NCI-H446 (cell line): ENCODE results near the gene SHB.
"Not testable (repeated sequence)": the region's sequence is repeated elsewhere in the genome, so short reads cannot be mapped to it uniquely, and the experiment has no call there.

ENCODE experiments used
- DNase-seq, 2 experiments: peaks; one replicate each; lab custom pipeline; 2025; lab: John Stamatoyannopoulos, UW

The SHB gene

DNA sequence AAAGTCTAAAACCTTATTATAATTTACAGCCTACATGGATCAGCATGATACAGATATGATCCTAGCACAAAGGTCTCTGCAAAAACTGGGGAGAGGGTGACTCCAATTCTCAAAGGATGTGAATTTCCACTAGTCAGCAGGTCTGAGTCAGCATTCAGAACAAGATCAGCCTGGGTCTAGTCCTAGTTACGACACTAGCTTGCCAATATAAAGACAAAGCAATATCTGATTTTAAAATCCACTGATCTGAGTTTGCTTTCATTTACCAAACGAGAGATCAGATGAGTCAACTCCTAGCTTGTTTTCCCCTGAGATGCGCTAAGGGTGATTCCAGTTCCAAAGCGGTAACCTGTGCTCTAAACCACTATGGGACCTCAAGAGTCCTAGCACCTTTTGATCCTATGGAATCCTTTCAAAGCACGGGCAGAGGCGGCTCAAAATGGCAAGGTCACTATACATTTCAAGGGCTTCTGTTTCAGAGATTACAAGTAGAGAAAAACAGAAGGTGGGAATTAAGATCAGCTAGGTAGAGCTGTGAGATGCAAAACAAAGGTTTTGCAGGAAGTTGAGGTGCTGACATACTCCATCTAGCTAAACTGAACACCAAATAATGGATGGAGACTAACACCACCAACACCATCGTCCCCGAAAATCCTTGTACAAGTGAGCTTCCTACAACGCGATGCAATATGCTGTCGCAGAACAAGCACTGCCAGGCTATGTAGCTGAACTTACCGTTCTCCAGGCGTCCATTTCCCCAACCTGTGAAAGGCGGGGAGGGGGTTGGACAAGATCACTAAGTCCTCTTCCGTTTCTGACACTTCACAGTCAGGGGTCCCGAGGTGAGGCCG lies 166.0 kb downstream of the SHB start:
- no peak for DNase-seq

DNA sequence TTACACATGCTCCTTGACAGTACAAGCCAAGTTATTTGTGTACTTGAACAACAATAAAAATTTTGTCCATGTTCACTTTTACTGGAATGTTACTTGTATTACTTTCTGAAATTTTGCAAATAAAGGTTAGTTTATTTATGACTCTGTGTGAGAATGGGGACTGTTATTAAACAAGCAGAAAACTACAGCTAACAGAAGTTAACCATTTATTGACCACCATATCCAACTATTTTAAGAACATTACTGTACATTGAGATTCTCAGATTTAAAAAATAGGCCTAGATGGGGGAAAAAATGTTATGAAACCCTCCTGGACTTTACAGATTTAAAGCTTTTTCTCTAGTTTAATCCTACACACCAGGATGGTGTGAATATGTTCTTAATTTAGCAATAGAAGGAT lies 166.9 kb downstream of the SHB start:
- no peak for DNase-seq

DNA sequence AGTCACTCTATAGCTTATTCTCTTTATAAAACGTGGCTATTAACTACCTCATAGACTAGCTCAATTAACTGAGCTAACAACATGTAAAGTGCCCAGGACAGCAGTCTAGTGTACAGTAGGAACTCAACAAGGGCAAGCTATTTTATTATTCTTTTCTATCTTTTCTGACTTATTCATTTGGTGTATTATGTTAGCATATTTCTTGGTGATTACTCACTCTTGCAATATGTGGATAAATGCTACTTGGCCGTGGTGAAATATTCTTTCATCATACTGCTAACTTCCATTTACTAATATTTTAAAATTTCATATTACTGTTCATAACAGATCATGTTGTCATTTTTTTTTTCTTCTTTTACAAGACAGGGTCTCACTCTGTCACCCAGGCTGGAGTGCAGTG lies 170.0 kb downstream of the SHB start:
- no peak for DNase-seq

DNA sequence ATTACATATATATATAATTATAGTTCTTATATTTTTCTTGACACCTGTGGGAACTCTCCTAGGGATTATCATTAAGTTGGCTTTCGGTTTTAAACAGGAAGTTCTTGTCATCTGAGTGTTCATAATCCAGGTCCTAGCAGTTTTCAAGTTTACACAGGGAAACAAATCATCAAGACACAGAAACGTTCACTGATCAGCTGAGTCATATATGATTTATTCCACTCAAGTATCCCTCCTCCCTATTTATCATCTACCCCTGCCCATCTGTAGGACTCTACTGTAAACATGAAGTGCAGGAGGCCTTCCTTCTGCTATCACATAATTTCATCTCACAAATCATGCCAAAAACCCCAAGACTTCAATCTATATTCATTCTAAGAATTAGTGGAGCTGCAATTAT lies 171.4 kb downstream of the SHB start:
- DNase-seq: no peak

DNA sequence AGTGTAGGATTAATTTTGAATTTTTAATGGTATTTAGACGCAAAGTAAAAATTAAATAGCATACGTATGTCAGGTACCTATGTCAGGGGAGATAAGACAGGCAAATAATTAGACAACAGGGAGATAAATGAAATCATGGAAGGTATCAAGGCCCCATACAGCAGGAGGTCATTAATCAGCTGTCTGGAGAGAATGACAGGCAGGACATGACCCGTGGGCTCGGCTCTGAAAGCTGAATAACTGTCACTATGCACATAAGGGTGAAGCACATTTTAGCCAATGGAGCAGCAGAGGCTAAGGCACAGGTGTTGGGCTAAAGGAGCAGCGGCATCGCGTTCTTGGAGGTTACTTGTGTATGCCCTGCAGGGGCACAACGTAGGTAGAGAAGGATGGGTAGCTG lies 177.0 kb downstream of the SHB start:
- no peak for DNase-seq

DNA sequence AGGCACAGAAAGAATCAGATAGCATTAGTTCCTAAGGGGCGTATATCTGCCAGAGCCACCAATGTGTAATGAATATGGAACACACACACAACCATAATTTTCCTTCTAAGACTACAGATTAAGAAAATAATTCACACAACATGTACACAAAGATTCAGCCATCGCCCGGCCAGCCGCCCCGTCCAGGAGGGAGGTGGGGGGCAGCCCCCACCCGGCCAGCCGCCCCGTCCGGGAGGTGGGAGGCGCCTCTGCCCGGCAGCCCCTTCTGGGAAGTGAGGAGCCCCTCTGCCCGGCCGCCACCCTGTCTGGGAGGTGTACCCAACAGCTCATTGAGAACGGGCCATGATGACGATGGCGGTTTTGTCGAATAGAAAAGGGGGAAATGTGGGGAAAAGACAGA lies 178.0 kb downstream of the SHB start:
- not testable (repeated sequence) for DNase-seq

DNA sequence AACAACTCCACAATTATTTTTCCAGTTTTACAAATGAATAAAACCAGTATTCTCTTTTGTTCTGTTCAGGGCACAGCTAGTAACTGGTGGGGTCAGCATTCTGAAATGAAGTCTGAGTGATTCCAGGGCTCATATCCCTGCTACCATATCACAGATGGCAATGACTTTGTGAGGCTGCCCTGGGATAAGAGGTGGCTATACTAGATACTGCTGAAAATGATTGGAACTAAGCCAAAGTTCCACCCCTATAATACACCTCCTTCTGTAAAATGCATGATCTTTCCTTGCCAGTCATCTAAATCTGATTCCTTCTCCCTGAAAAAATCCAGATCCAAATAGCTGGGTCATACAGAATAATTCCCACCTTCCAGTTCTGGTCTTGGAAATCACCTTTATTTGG lies 179.5 kb downstream of the SHB start:
- DNase-seq: no peak

DNA sequence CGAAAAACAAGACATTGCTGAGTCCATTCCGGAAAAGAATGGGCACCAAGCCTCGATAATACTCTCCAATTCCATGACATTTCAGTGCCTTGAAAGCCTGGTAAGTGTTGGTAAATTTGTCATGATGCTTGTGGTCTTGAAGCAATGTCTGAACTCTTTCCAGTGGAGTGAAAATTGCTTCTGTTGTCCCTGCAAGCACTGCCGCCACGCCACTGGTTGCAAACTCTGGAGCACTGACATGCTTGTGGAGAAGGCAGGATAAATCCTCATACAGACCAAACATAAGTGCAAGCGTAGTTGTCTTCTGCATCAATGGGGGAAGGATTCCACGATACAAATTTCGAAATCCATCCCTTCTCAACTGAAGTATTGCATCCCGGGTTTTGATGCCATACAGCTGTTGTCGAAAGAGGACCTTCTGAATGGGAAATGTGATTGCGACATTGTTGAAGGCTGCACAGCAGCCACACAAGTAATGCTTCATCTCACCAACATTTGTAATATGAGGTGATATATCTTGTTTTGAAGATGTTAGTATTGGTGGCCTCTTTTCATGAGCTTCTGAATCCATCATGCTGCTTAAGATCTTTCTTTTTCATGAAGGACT lies 180.9 kb downstream of the SHB start:
- not testable (repeated sequence) for DNase-seq

DNA sequence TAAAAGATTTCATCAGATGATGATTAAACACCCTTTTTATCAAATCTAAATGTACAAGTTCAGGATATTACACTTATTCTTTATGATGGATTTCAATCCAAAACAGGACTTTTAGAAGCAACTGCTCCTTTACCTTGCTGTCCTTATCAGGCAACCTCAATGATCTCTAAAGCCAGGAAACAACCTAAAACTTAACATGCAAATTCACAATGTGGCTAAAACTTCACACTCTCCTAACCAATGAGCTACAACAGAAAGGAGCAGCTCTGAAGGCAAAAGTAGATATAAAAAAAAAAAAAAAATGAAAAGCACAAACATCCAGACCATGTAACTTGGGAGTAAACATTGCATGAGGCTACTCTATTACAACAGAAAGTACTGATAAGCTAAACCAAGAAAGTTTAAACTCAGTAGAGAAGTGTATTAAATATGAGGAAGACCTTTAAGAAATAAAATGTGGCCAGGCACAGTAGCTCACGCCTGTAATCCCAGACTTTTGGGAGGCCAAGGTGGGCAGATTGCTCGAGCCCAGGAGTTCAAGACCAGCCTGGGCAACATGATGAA lies 188.0 kb downstream of the SHB start:
- no peak for DNase-seq

DNA sequence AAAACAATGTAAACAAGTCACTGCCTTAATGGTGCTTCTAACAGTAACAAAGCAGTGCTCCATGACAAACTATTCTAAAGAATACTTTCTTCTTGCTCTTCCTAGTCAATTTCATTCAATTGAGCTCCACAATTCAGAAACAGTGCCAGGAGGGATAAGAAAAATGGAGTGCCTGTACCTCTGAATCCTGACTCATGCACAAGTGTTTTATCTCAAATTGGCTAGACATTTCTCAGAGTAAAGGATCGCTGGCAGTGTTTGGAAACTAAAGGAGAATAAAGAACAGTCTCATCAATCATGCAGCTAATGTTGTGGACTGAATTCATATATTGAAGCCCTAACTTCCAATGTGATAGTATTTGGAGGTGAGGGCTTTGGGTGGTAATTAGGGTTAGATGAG lies 192.7 kb downstream of the SHB start:
- DNase-seq: no peak

DNA sequence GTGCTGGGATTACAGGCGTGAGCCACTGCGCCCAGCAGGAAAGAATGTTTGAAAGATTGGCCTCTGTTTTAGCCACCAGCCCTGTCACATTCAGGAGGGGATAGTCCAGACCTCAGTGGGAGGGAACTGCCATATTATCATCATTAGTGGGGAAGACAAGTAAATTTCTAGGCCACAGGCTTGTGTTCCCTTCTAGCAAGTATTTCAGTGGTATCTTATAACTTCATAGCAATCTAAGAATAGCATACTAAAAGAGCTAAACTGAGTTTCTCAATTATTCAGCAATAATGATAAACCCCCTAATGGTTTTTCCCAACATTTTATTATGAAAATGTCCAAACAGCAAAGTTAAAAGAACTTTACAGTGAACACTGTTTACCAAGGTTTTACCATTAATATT lies 195.1 kb downstream of the SHB start:
- no peak for DNase-seq

DNA sequence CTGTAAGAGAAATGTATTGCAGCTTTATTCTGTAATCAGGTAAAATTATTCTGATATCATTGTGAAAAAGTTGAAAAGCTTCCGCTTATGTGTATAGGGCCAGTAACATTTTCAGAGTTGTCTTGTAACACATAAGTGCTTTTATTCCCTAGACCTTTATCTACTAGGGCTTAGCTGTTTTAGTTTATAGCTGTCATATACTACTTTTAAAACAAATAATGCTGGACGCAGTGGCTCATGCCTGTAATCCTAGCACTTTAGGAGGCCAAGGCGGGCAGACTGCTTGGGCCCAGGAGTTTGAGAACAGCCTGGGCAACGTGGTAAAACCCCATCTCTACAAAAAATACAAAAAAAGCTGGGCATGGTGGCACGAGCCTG lies 198.2 kb downstream of the SHB start:
- no peak for DNase-seq

DNA sequence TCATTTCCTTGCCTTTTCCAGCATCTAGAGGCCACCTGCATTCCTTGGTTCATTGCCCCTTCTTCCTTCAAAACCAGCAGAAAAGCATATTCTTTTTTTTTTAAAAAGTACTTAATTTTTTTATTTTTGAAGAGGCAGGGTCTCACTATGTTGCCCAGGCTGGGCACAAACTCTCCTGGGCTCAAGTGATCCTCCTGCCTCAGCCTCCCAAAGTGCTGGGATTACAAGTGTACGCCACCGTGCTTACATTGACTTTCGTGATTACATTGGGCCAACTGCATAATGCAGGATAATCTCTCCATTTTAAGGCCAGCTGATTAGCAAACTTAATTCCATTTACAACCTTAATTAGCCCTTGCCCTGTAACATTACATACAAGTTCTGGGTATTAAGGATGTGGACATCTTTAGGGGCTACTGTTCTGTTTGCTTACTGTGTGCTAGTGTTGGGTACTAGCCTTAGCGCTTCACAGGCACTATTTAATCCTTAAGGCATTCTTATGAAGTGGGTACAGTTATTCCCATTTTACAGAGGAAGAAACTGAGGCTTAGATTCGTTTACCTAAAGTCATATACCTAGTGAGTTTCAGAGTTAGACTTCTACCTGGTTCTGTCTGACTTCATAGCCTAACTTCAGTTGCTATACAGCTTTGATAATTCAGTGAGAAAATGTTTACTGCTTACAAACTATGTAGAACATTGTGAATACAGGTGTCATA lies 198.8 kb downstream of the SHB start:
- DNase-seq: no peak
